H1 (cell line): ENCODE results near the gene FBH1. TPM values are rescaled to one million over a fixed set of nuclear protein-coding genes. Genes with fewer than 3 reads are reported as not detected.

Experiments
- SAP30 ChIP-seq: fragments of 300-600 bp; sonication (generic); IDR thresholded peaks from 2 replicates; pipeline ENCODE4 v1.7.1; 2012; ENCODE audit warnings: low read length, moderate library complexity, mild to moderate bottlenecking, inconsistent platforms; ENCODE audit not compliant: insufficient read depth, insufficient replicate concordance
- polyA plus RNA-seq, 7 experiments: library from polyadenylated mRNA; depleted of rRNA in 3 of 7; stranded (reverse) in 5 of 7; unstranded in 2 of 7; fragments of >200 nt in 5 of 7; fragments of 200-250 nt in 2 of 7; gene quantifications; 1 replicate in 5 of 7; 2 replicates in 1 of 7; 4 replicates in 1 of 7; pipeline versions ENCODE4 v1.2.1 to v1.2.3, GENCODE V29; 2011 to 2013; ENCODE audit warnings: missing spikeins in 2 of 7, mixed read lengths in 2 of 7
- total RNA-seq: library from RNA; stranded (reverse); fragmentation: NEBNext Ultra II Directional; extraction: Animal tissue kit (Norgen Biotek cat#: 25700); gene quantifications from 2 replicates; pipeline ENCODE4 v1.2.1, GENCODE V29; 2021
- TF ChIP-seq, protein P1 (sequence below): fragments of 300-600 bp; sonication (generic); IDR thresholded peaks from 2 replicates; pipeline ENCODE4 v1.7.1; 2012; ENCODE audit warnings: low read length, moderate library complexity, mild to moderate bottlenecking, inconsistent platforms; ENCODE audit not compliant: insufficient replicate concordance
- TF ChIP-seq, protein P2 (sequence below): IDR thresholded peaks from 2 replicates; pipeline ENCODE4 v1.6.1; 2012; ENCODE audit warnings: low read length, inconsistent platforms

FBH1 gene
- total and polyA plus RNA-seq, 2 of the 8 experiments (the other 6 are each of a cell fraction or from before 2014, with no cell fraction given): 31.1 to 51.8 TPM

DNA sequence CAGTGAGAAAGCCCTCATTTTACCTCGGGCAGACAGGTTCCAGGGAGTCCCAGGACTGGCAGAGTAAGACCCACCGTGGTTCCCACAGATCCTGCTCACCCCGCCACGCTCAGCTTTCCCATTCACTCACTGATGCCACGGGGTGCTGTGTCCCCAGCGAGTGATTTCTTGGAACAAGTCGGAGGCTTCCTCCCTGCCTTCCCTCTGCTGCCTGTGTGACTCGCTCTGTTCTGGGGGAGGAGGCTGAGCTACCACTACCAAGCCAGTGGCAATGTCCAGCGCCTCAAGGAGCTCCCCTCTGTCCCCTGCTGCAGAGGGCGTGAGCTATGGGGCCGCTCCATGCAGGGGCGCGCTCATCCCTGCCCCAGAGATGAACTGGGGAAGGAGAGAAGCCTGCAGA is 74.7 kb downstream of the FBH1 start (continued):
- TF ChIP-seq, protein P1, sequence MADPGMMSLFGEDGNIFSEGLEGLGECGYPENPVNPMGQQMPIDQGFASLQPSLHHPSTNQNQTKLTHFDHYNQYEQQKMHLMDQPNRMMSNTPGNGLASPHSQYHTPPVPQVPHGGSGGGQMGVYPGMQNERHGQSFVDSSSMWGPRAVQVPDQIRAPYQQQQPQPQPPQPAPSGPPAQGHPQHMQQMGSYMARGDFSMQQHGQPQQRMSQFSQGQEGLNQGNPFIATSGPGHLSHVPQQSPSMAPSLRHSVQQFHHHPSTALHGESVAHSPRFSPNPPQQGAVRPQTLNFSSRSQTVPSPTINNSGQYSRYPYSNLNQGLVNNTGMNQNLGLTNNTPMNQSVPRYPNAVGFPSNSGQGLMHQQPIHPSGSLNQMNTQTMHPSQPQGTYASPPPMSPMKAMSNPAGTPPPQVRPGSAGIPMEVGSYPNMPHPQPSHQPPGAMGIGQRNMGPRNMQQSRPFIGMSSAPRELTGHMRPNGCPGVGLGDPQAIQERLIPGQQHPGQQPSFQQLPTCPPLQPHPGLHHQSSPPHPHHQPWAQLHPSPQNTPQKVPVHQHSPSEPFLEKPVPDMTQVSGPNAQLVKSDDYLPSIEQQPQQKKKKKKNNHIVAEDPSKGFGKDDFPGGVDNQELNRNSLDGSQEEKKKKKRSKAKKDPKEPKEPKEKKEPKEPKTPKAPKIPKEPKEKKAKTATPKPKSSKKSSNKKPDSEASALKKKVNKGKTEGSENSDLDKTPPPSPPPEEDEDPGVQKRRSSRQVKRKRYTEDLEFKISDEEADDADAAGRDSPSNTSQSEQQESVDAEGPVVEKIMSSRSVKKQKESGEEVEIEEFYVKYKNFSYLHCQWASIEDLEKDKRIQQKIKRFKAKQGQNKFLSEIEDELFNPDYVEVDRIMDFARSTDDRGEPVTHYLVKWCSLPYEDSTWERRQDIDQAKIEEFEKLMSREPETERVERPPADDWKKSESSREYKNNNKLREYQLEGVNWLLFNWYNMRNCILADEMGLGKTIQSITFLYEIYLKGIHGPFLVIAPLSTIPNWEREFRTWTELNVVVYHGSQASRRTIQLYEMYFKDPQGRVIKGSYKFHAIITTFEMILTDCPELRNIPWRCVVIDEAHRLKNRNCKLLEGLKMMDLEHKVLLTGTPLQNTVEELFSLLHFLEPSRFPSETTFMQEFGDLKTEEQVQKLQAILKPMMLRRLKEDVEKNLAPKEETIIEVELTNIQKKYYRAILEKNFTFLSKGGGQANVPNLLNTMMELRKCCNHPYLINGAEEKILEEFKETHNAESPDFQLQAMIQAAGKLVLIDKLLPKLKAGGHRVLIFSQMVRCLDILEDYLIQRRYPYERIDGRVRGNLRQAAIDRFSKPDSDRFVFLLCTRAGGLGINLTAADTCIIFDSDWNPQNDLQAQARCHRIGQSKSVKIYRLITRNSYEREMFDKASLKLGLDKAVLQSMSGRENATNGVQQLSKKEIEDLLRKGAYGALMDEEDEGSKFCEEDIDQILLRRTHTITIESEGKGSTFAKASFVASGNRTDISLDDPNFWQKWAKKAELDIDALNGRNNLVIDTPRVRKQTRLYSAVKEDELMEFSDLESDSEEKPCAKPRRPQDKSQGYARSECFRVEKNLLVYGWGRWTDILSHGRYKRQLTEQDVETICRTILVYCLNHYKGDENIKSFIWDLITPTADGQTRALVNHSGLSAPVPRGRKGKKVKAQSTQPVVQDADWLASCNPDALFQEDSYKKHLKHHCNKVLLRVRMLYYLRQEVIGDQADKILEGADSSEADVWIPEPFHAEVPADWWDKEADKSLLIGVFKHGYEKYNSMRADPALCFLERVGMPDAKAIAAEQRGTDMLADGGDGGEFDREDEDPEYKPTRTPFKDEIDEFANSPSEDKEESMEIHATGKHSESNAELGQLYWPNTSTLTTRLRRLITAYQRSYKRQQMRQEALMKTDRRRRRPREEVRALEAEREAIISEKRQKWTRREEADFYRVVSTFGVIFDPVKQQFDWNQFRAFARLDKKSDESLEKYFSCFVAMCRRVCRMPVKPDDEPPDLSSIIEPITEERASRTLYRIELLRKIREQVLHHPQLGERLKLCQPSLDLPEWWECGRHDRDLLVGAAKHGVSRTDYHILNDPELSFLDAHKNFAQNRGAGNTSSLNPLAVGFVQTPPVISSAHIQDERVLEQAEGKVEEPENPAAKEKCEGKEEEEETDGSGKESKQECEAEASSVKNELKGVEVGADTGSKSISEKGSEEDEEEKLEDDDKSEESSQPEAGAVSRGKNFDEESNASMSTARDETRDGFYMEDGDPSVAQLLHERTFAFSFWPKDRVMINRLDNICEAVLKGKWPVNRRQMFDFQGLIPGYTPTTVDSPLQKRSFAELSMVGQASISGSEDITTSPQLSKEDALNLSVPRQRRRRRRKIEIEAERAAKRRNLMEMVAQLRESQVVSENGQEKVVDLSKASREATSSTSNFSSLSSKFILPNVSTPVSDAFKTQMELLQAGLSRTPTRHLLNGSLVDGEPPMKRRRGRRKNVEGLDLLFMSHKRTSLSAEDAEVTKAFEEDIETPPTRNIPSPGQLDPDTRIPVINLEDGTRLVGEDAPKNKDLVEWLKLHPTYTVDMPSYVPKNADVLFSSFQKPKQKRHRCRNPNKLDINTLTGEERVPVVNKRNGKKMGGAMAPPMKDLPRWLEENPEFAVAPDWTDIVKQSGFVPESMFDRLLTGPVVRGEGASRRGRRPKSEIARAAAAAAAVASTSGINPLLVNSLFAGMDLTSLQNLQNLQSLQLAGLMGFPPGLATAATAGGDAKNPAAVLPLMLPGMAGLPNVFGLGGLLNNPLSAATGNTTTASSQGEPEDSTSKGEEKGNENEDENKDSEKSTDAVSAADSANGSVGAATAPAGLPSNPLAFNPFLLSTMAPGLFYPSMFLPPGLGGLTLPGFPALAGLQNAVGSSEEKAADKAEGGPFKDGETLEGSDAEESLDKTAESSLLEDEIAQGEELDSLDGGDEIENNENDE: no peak
- TF ChIP-seq, protein P2, sequence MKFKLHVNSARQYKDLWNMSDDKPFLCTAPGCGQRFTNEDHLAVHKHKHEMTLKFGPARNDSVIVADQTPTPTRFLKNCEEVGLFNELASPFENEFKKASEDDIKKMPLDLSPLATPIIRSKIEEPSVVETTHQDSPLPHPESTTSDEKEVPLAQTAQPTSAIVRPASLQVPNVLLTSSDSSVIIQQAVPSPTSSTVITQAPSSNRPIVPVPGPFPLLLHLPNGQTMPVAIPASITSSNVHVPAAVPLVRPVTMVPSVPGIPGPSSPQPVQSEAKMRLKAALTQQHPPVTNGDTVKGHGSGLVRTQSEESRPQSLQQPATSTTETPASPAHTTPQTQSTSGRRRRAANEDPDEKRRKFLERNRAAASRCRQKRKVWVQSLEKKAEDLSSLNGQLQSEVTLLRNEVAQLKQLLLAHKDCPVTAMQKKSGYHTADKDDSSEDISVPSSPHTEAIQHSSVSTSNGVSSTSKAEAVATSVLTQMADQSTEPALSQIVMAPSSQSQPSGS: no peak
- TF ChIP-seq SAP30: no peak
